Hepatocyte (in vitro differentiated cells): ENCODE data around the gene OTOG. TPM values are rescaled to one million over a fixed set of nuclear protein-coding genes. Genes with fewer than 3 reads are reported as not detected.

Source experiments
- DNase-seq: peaks from one replicate; pipeline ENCODE4 v3.0.0-alpha.2; 2016; ENCODE audit warnings: low spot score
- H2AFZ ChIP-seq: fragments of 200-600 bp; sonication (generic); 2 replicates; pipeline ENCODE4 v1.6.0; 2016; ENCODE audit warnings: antibody characterized with exemption, mild to moderate bottlenecking
- H3K27ac ChIP-seq: fragments of 200-600 bp; sonication (generic); 2 replicates; pipeline ENCODE4 v1.5.1; 2016; ENCODE audit warnings: mild to moderate bottlenecking
- H3K27me3 ChIP-seq: fragments of 200-600 bp; sonication (generic); 2 replicates; pipeline ENCODE4 v1.6.1; 2016
- H3K36me3 ChIP-seq: fragments of 200-600 bp; sonication (generic); replicated peaks from 2 replicates; pipeline ENCODE4 v1.5.1; 2016; ENCODE audit warnings: low read depth; ENCODE audit not compliant: insufficient read depth
- H3K4me1 ChIP-seq: fragments of 200-600 bp; sonication (generic); 2 replicates; pipeline ENCODE4 v1.5.1; 2016; ENCODE audit warnings: mild to moderate bottlenecking, moderate library complexity; ENCODE audit not compliant: insufficient read depth
- H3K4me2 ChIP-seq: fragments of 200-600 bp; sonication (generic); 2 replicates; pipeline ENCODE4 v1.6.0; 2016
- H3K4me3 ChIP-seq: fragments of 200-600 bp; sonication (generic); 2 replicates; pipeline ENCODE4 v1.5.1; 2016; ENCODE audit warnings: mild to moderate bottlenecking
- H3K79me2 ChIP-seq: fragments of 200-600 bp; sonication (generic); 2 replicates; pipeline ENCODE4 v1.6.0; 2017; ENCODE audit warnings: mild to moderate bottlenecking
- H3K9me2 ChIP-seq: fragments of 200-600 bp; sonication (generic); replicated peaks from 2 replicates; pipeline ENCODE4 v1.6.0; 2017; ENCODE audit warnings: mild to moderate bottlenecking; ENCODE audit not compliant: insufficient read depth
- H3K9me3 ChIP-seq: fragments of 200-600 bp; sonication (generic); 2 replicates; pipeline ENCODE4 v1.5.1; 2016; ENCODE audit warnings: low read depth, mild to moderate bottlenecking
- H4K20me1 ChIP-seq: fragments of 200-600 bp; sonication (generic); 2 replicates; pipeline ENCODE4 v1.6.0; 2016; ENCODE audit warnings: mild to moderate bottlenecking; ENCODE audit not compliant: insufficient read depth, poor library complexity, severe bottlenecking
- EZH2 ChIP-seq: fragments of 200-600 bp; sonication (generic); IDR thresholded peaks from 2 replicates; pipeline ENCODE4 v1.6.1; 2016; ENCODE audit warnings: antibody characterized with exemption, mild to moderate bottlenecking, borderline replicate concordance
- EZH2phosphoT487 ChIP-seq: fragments of 200-600 bp; sonication (generic); IDR thresholded peaks from one replicate; pipeline ENCODE4 v1.6.1; 2018; ENCODE audit warnings: antibody characterized with exemption, mild to moderate bottlenecking, low read depth, moderate library complexity; ENCODE audit not compliant: unreplicated experiment, severe bottlenecking
- WGBS: methylation state at CpG from one replicate; pipeline ENCODE4 v1.1.6; 2016; ENCODE audit warnings: low lambda C conversion rate; ENCODE audit errors: missing lambda C conversion rate; 5-methylcytosine and 5-hydroxymethylcytosine counted together
- polyA plus RNA-seq: library from polyadenylated mRNA; unstranded; fragments of >200 nt; fragmentation: Nextera tagmentation; extraction: Ambion mirVana; gene quantifications from 2 replicates; pipeline ENCODE4 v1.2.1, GENCODE V29; 2016
- total RNA-seq: library from RNA; depleted of rRNA; stranded (reverse); fragments of >200 nt; gene quantifications from 2 replicates; pipeline ENCODE4 v1.2.3, GENCODE V29; 2014
- TF ChIP-seq, protein P1 (sequence below): fragments of 200-600 bp; sonication (generic); IDR thresholded peaks from 2 replicates; pipeline ENCODE4 v1.5.1; 2016; ENCODE audit warnings: antibody characterized with exemption, mild to moderate bottlenecking; ENCODE audit not compliant: poor library complexity

OTOG gene
- total and polyA plus RNA-seq, 2 experiments from 2014 or later, result 0.27 to 2.0 TPM

GRCh38 chr11:17596310-17596669, 49.2 kb downstream of the OTOG start:
- Histone ChIP-seq H4K20me1 (no peaks in the 10 kb centered on the region), H3K79me2 (no peaks in the 10 kb centered on the region), H3K9me2 (no peaks in the 10 kb centered on the region), H3K4me3 (no peak overlapping the region), H3K4me1 (no peaks in the 10 kb centered on the region), H3K4me2 (no peak overlapping the region), H3K27me3 (peaks cover 4% of the 10 kb centered on the region), H3K9me3 (no peaks in the 10 kb centered on the region), H3K27ac (no peak overlapping the region), H2AFZ (no peak overlapping the region), H3K36me3 (no peaks in the 10 kb centered on the region)
- no peak for DNase-seq
- TF ChIP-seq, protein P1, sequence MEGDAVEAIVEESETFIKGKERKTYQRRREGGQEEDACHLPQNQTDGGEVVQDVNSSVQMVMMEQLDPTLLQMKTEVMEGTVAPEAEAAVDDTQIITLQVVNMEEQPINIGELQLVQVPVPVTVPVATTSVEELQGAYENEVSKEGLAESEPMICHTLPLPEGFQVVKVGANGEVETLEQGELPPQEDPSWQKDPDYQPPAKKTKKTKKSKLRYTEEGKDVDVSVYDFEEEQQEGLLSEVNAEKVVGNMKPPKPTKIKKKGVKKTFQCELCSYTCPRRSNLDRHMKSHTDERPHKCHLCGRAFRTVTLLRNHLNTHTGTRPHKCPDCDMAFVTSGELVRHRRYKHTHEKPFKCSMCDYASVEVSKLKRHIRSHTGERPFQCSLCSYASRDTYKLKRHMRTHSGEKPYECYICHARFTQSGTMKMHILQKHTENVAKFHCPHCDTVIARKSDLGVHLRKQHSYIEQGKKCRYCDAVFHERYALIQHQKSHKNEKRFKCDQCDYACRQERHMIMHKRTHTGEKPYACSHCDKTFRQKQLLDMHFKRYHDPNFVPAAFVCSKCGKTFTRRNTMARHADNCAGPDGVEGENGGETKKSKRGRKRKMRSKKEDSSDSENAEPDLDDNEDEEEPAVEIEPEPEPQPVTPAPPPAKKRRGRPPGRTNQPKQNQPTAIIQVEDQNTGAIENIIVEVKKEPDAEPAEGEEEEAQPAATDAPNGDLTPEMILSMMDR, result no peak
- no peak for TF ChIP-seq EZH2
- no peak for TF ChIP-seq EZH2phosphoT487
- WGBS, result 72% methylated on average over 1 of the region's 1 CpG

DNA sequence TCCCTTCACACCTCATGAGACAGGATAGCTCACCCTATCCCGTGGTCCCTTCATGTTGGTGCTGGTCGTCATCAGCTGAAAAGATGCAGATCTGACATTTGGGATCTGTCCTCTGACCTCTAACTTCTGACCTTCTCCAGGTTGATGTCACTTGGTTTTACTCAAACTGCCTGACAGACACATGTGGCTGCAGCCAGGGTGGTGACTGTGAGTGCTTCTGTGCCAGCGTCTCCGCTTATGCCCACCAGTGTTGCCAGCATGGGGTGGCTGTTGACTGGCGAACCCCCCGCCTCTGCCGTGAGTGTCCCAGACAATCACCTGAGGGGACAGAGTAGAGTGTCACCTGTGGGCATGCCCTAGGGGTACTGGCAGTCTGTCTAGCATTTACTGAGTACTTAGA, 49.7 kb downstream of the OTOG start:
- Histone ChIP-seq H3K9me2 (no peaks in the 10 kb centered on the region), H4K20me1 (no peaks in the 10 kb centered on the region), H3K4me3 (no peak overlapping the region), H3K9me3 (no peaks in the 10 kb centered on the region), H3K27me3 (peaks cover 4% of the 10 kb centered on the region), H3K4me1 (no peaks in the 10 kb centered on the region), H3K36me3 (no peaks in the 10 kb centered on the region), H3K27ac (no peak overlapping the region), H3K4me2 (no peak overlapping the region), H3K79me2 (no peaks in the 10 kb centered on the region), H2AFZ (no peak overlapping the region)
- no peak for DNase-seq
- WGBS, result 69% methylated on average over 7 of the region's 7 CpGs
- TF ChIP-seq EZH2 (no peak), EZH2phosphoT487 (no peak)

DNA sequence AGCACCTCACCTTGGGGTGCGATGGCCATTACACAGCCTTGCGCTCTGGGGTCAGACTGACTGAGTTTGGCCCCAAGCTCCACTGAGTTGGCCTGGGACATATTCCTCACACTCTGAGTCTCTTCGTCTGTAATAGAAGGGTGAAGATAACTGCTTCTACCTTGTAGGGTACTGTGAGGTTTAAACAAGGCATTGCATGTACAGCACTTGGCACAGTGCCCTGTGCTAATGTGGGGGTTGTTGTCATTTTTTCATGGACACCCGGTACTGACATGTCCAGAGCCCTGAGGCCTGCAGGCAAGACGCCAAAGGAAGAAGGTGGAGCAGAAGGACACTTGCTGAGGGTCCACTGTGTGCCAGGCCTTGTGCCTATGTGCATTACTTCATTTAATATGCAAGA, 50.7 kb downstream of the OTOG start:
- 63% methylated on average over 5 of the region's 5 CpGs for WGBS
- H3K9me2 ChIP-seq, result no peaks in the 10 kb centered on the region
- no peak overlapping the region for H2AFZ ChIP-seq
- no peak overlapping the region for H3K4me2 ChIP-seq
- H4K20me1 ChIP-seq, result no peaks in the 10 kb centered on the region
- no peaks in the 10 kb centered on the region for H3K79me2 ChIP-seq
- DNase-seq, result no peak
- H3K36me3 ChIP-seq, result no peaks in the 10 kb centered on the region
- H3K27me3 ChIP-seq, result peaks cover 4% of the 10 kb centered on the region
- no peaks in the 10 kb centered on the region for H3K9me3 ChIP-seq
- no peak overlapping the region for H3K27ac ChIP-seq
- TF ChIP-seq EZH2, result no peak
- TF ChIP-seq, protein P1, result no peak
- no peak for TF ChIP-seq EZH2phosphoT487
- H3K4me3 ChIP-seq, result no peak overlapping the region
- no peaks in the 10 kb centered on the region for H3K4me1 ChIP-seq

DNA sequence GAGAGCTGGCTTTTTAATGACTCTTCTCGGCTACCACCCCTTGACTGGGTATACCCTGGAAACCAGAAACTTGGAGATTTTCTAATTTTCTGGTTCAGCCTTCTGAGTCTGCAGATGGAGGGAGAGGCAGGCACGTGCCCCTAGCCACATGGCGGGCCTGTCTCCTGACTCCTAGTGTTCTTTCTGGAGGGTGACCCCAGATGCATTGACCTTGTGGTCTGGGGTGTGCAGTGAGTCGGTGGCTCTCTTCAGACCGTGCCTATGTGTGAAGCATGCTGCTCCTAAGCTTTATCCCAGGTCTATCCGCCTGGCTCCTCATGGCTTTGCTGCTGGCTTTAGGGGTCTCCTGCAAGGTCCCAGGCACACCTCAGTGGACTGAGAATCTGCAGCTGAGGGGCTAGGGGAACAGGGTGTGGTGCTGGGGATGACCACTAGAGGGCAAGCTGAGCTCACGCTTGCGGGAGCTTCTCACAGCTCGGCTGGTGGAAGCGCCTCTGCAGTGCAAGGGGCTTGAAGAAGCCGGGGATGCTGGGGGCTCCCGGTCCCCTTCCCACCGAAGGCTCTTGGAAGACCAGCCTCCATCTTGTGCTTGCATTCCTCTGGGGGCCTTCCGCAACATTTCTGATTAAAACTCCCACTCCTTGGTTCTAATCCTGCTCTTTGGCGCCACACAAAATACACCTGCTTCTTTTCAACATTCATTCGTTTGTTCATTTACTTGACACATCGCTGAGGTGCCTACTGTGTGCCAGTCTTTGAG, 51.8 kb downstream of the OTOG start:
- peak; percentile 87 for DNase-seq
- Histone ChIP-seq H3K36me3 (no peaks in the 10 kb centered on the region), H3K79me2 (no peaks in the 10 kb centered on the region), H4K20me1 (no peaks in the 10 kb centered on the region), H2AFZ (no peak overlapping the region), H3K27me3 (peaks cover 4% of the 10 kb centered on the region), H3K4me1 (no peaks in the 10 kb centered on the region), H3K4me3 (no peak overlapping the region), H3K4me2 (no peak overlapping the region), H3K9me3 (no peaks in the 10 kb centered on the region), H3K27ac (no peak overlapping the region), H3K9me2 (no peaks in the 10 kb centered on the region)
- WGBS, result 32% methylated on average over 17 of the region's 17 CpGs
- TF ChIP-seq, protein P1, result peak; percentile 86
- TF ChIP-seq EZH2 (no peak), EZH2phosphoT487 (no peak)
